Myocyte (in vitro differentiated cells): ENCODE results near the gene LYPD3. TPM values are rescaled to one million over a fixed set of nuclear protein-coding genes. Genes with fewer than 3 reads are reported as not detected.
A peak's percentile ranks its signal among the peaks of the same experiment; 100 is the strongest.

Experiments
- DNase-seq: peaks from one replicate; pipeline ENCODE4 v3.0.0-alpha.2; 2012; ENCODE audit warnings: low read depth
- total RNA-seq: library from RNA; depleted of rRNA; stranded (reverse); fragments of >200 nt; gene quantifications from 2 replicates; pipeline ENCODE4 v1.2.3, GENCODE V29; 2014

The LYPD3 gene
- total RNA-seq, 1 donor from 2014 or later = 0.37 TPM

GRCh38 chr19:43486412-43486811 is 21.0 kb upstream of the LYPD3 start:
- DNase-seq = no peak

- DNase-seq = no peak
These were observed 20.5 kb upstream of the LYPD3 start for GRCh38 chr19:43485951-43486350.

- DNase-seq = no peak
These were observed 17.9 kb upstream of the LYPD3 start for GRCh38 chr19:43483281-43483680.

- DNase-seq = no peak
These were observed 16.8 kb upstream of the LYPD3 start for GRCh38 chr19:43482193-43482592.

- DNase-seq = no peak
These were observed 16.3 kb upstream of the LYPD3 start for GRCh38 chr19:43481701-43482100.

GRCh38 chr19:43480574-43480973 is 15.2 kb upstream of the LYPD3 start:
- DNase-seq = no peak

- no peak for DNase-seq
These were observed 14.7 kb upstream of the LYPD3 start for GRCh38 chr19:43479961-43480561.

- no peak for DNase-seq
These were observed 13.8 kb upstream of the LYPD3 start for GRCh38 chr19:43479226-43479625.

GRCh38 chr19:43478323-43478722 is 12.9 kb upstream of the LYPD3 start:
- no peak for DNase-seq

GRCh38 chr19:43476606-43477005 is 11.2 kb upstream of the LYPD3 start:
- peak; percentile 37 for DNase-seq

GRCh38 chr19:43474986-43475705 is 9.7 kb upstream of the LYPD3 start:
- DNase-seq = no peak

- no peak for DNase-seq
These were observed 9.1 kb upstream of the LYPD3 start for GRCh38 chr19:43474487-43474886.

GRCh38 chr19:43471091-43471490 is 5.7 kb upstream of the LYPD3 start:
- no peak for DNase-seq

- no peak for DNase-seq
These were observed 4.9 kb upstream of the LYPD3 start for GRCh38 chr19:43470288-43470687.

GRCh38 chr19:43469160-43469480 is 3.7 kb upstream of the LYPD3 start:
- DNase-seq = no peak

GRCh38 chr19:43468354-43469159 is 3.1 kb upstream of the LYPD3 start:
- no peak for DNase-seq

- DNase-seq = peak; percentile 13
These were observed 2.3 kb upstream of the LYPD3 start for GRCh38 chr19:43467730-43468129.

- no peak for DNase-seq
These were observed 1.9 kb upstream of the LYPD3 start for GRCh38 chr19:43467276-43467675.

- DNase-seq = no peak
These were observed 1.4 kb upstream of the LYPD3 start for GRCh38 chr19:43466793-43467192.

GRCh38 chr19:43464134-43464775 is 1.2 kb downstream of the LYPD3 start:
- no peak for DNase-seq

GRCh38 chr19:43463381-43464133 is 1.9 kb downstream of the LYPD3 start:
- peak; percentile 88 for DNase-seq
